Medulla oblongata (tissue), 1 donor: ENCODE results near the gene EFNB1.
"Not testable (repeated sequence)": the region's sequence is repeated elsewhere in the genome, so short reads cannot be mapped to it uniquely, and the experiment has no call there.

ENCODE experiments used
- DNase-seq: peaks from one replicate; pipeline ENCODE4 v3.0.0-alpha.2; 2015; ENCODE audit errors: extremely low spot score

EFNB1 gene

GRCh38 chrX:68828740-68829581, at the start of gene EFNB1:
TSS of gene EFNB1 (plus strand) at chrX:68829021. CDS start at chrX:68829777, 756 bp downstream.
- DNase-seq = peak; percentile 96

- not testable (repeated sequence) for DNase-seq
Measured at GRCh38 chrX:68781295-68781694, 47.5 kb upstream of the EFNB1 start.

GRCh38 chrX:68784816-68785215, 44.0 kb upstream of the EFNB1 start:
- no peak for DNase-seq

GRCh38 chrX:68786581-68786980, 42.2 kb upstream of the EFNB1 start:
- not testable (repeated sequence) for DNase-seq

GRCh38 chrX:68789966-68790365, 38.9 kb upstream of the EFNB1 start:
- no peak for DNase-seq

- DNase-seq = no peak
Measured at GRCh38 chrX:68792083-68792482, 36.7 kb upstream of the EFNB1 start.

- no peak for DNase-seq
Measured at GRCh38 chrX:68794461-68794860, 34.4 kb upstream of the EFNB1 start.

- no peak for DNase-seq
Measured at GRCh38 chrX:68795741-68796140, 33.1 kb upstream of the EFNB1 start.

- not testable (repeated sequence) for DNase-seq
Measured at GRCh38 chrX:68798400-68798799, 30.4 kb upstream of the EFNB1 start.

GRCh38 chrX:68801737-68802290, 27.0 kb upstream of the EFNB1 start:
- DNase-seq = no peak

- DNase-seq = no peak
Measured at GRCh38 chrX:68807818-68808217, 21.0 kb upstream of the EFNB1 start.

- DNase-seq = no peak
Measured at GRCh38 chrX:68808686-68809357, 20.0 kb upstream of the EFNB1 start.

- no peak for DNase-seq
Measured at GRCh38 chrX:68820476-68821110, 8.2 kb upstream of the EFNB1 start.

- DNase-seq = no peak
Measured at GRCh38 chrX:68821616-68822015, 7.2 kb upstream of the EFNB1 start.

GRCh38 chrX:68822641-68823410, 6.0 kb upstream of the EFNB1 start:
- peak; percentile 43 for DNase-seq

GRCh38 chrX:68823413-68824151, 5.2 kb upstream of the EFNB1 start:
- no peak for DNase-seq

- DNase-seq = no peak
Measured at GRCh38 chrX:68824152-68824433, 4.7 kb upstream of the EFNB1 start.

- DNase-seq = no peak
Measured at GRCh38 chrX:68824565-68825125, 4.2 kb upstream of the EFNB1 start.

GRCh38 chrX:68826113-68826980, 2.5 kb upstream of the EFNB1 start:
- no peak for DNase-seq

GRCh38 chrX:68827256-68827655, 1.6 kb upstream of the EFNB1 start:
- no peak for DNase-seq
